Spleen (tissue), 11 donors: ENCODE measurements around the gene TMEM63C. TPM values are rescaled to one million over a fixed set of nuclear protein-coding genes. Genes with fewer than 3 reads are reported as not detected.

ENCODE experiments used
- DNase-seq: peaks from one replicate; pipeline ENCODE4 v3.0.0-alpha.2; 2020
- H3K27ac ChIP-seq, 8 donors: fragments of 200-600 bp; sonication (generic) in 7 of 8; 1 replicate in 4 of 8; 2 replicates in 4 of 8; pipeline versions ENCODE4 v1.5.0 to v1.8.0; 2016 to 2021; ENCODE audit warnings: inconsistent platforms in 4 of 8, mild to moderate bottlenecking in 4 of 8, moderate library complexity in 1 of 8
- H3K27me3 ChIP-seq, 7 donors: fragments of 200-600 bp; sonication (generic) in 6 of 7; replicated peaks in 1 of 7; 1 replicate in 4 of 7; 2 replicates in 3 of 7; pipeline versions ENCODE4 v1.5.0 to v1.8.0; 2016 to 2021; ENCODE audit warnings: inconsistent platforms in 3 of 7, mild to moderate bottlenecking in 1 of 7
- H3K36me3 ChIP-seq, 6 donors: fragments of 200-600 bp; sonication (generic) in 5 of 6; 1 replicate in 4 of 6; 2 replicates in 2 of 6; pipeline versions ENCODE4 v1.5.0 to v1.8.0; 2016 to 2021; ENCODE audit warnings: inconsistent platforms in 2 of 6
- H3K4me1 ChIP-seq, 6 donors: fragments of 200-600 bp; sonication (generic) in 5 of 6; 1 replicate in 3 of 6; 2 replicates in 3 of 6; pipeline versions ENCODE4 v1.5.0 to v1.8.0; 2016 to 2021; ENCODE audit warnings: inconsistent platforms in 3 of 6
- H3K4me3 ChIP-seq, 8 donors: fragments of 200-600 bp; sonication (generic) in 7 of 8; 1 replicate in 4 of 8; 2 replicates in 4 of 8; pipeline versions ENCODE4 v1.5.0 to v1.8.0; 2016 to 2021; ENCODE audit warnings: inconsistent platforms in 4 of 8, mild to moderate bottlenecking in 4 of 8, moderate library complexity in 2 of 8
- H3K9me3 ChIP-seq, 8 donors: fragments of 200-600 bp; sonication (generic) in 7 of 8; 1 replicate in 4 of 8; 2 replicates in 4 of 8; pipeline versions ENCODE4 v1.5.0 to v1.8.0; 2016 to 2021; ENCODE audit warnings: inconsistent platforms in 4 of 8
- POLR2A ChIP-seq, 3 donors: fragments of 450-650 bp; IDR thresholded peaks; one replicate each; pipeline ENCODE4 v1.5.1; 2017; ENCODE audit warnings: antibody characterized with exemption in 3 of 3, mild to moderate bottlenecking in 1 of 3
- POLR2AphosphoS5 ChIP-seq, 3 donors: sonication (generic); formaldehyde crosslinking; IDR thresholded peaks; one replicate each; pipeline ENCODE4 v1.5.1; 2017; ENCODE audit warnings: antibody characterized with exemption in 3 of 3
- WGBS, 5 donors: extraction: QIAGEN DNeasy Blood & Tissue Kit in 3 of 5; methylation state at CpG; one replicate each; pipeline versions ENCODE4 v1.1.5 to v1.1.7; 2013 to 2018; 5-methylcytosine and 5-hydroxymethylcytosine counted together
- intact Hi-C: fragments of 100-400 bp; cut with DNase I; formaldehyde crosslinking; loops from one replicate; pipeline ENCODE4 v1.15.0; 2023; ENCODE audit warnings: low total_unique reads
- polyA plus RNA-seq, 3 donors: library from polyadenylated mRNA; stranded (reverse); fragments of 200-250 nt; gene quantifications; one replicate each; pipeline ENCODE4 v1.2.1, GENCODE V29; 2013
- total RNA-seq, 7 donors: library from RNA; depleted of rRNA in 3 of 7; stranded (reverse); fragments of >200 nt in 3 of 7; fragmentation: NEBNext Ultra II Directional in 4 of 7; extraction: Animal tissue kit (Norgen Biotek cat#: 25700) in 4 of 7; gene quantifications; one replicate each; pipeline versions ENCODE4 v1.1.0 to v1.2.1, GENCODE V29; 2016 to 2021
- TF ChIP-seq, protein P1 (sequence below), 11 experiments: fragments of 200-600 bp in 7 of 11; fragments of 450-650 bp in 4 of 11; sonication (generic) in 4 of 11; IDR thresholded peaks in 8 of 11; conservative IDR thresholded peaks in 3 of 11; 1 replicate in 7 of 11; 2 replicates in 4 of 11; pipeline versions ENCODE4 v1.4.0 to v1.8.0; 2016 to 2021; ENCODE audit warnings: antibody characterized with exemption in 11 of 11, inconsistent platforms in 4 of 11, mild to moderate bottlenecking in 1 of 11
- donor health status: healthy with polysubstance abuse.
- donor health status: DM: no; HTN: no; CAD: no; lungs with moderate emphysema.
- donor health status: DM: no; HTN: no; CAD: no.
- donor health status: Bipolar disorder and iron deficiency.
- donor health status: healthy.
- donor health status: DM: no; HTN: no; CAD: no.
- donor health status: DM: yes; HTN: yes; CAD: no.

TMEM63C gene
- total and polyA plus RNA-seq, 10 donors = 0.20 to 13.4 (median 7.1) TPM

DNA sequence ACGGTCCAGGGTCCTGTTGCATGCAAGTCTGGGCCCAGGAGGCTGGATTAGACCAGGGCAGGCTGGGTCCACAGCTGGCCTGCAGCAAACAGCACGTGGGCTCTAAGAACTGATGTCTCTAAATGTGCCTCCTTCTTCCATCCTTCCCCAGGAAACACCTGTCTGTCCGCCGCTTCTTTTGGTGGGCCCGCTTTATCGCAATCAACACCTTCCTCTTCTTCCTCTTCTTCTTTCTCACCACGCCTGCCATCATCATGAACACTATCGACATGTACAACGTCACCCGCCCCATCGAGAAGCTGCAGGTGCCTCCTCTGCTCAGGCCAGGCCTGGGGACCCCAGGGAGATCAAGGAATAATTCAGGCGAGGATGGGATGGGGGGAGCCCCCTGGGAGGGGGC lies 61.2 kb downstream of the TMEM63C start:
- DNase-seq = no peak
- H3K36me3 ChIP-seq = no peaks in the 10 kb centered on the region
- H3K9me3 ChIP-seq = no peaks in the 10 kb centered on the region
- TF ChIP-seq POLR2AphosphoS5 (IDR thresholded peaks at IDR 0.05) = peak in 1 of 3 donors; percentile 11
- no peak for TF ChIP-seq POLR2A (IDR thresholded peaks at IDR 0.05)
- peak overlapping the region in 1 of 8 donors; percentile 27 for H3K27ac ChIP-seq
- no peaks in the 10 kb centered on the region for H3K27me3 ChIP-seq
- H3K4me1 ChIP-seq = peaks cover 0 to 24% (median 7%) of the 10 kb centered on the region in 6 donors
- H3K4me3 ChIP-seq = no peak overlapping the region
- intact Hi-C loops = no loop called here
- 24 to 50% (median 33%) methylated on average over 12 of the region's 12 CpGs for WGBS, 5 donors

DNA sequence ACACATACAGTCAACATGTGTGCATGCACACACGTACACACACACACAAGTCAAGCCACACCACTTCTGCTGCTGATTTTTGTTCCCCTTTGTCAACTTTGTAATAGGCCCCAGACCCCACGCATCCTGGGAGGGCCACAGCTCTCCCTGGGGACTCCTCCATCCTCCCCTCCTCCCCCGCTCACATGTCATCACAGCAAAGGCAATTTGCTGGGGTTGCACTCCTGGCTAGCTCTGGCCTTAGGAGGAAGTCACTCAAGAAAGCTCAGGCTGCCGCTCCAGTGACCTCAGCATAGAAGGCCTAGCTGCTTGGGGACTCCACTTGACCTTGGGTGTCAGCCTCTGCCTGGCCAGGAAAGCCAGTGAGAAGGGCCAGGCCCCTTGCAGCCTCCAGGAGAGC lies 62.3 kb downstream of the TMEM63C start:
- H3K36me3 ChIP-seq = no peaks in the 10 kb centered on the region
- peak overlapping the region in 4 of 8 donors; percentile 18 to 43 (median 28) for H3K27ac ChIP-seq
- DNase-seq = peak; percentile 85
- no peaks in the 10 kb centered on the region for H3K9me3 ChIP-seq
- no peak overlapping the region for H3K4me3 ChIP-seq
- 33 to 51% (median 44%) methylated on average over 3 to 4 of the region's 4 CpGs for WGBS, 5 donors
- H3K27me3 ChIP-seq = no peaks in the 10 kb centered on the region
- peaks cover 0 to 24% (median 7%) of the 10 kb centered on the region in 6 donors for H3K4me1 ChIP-seq
- intact Hi-C loops = no loop called here
- TF ChIP-seq POLR2A (IDR thresholded peaks at IDR 0.05) (no peak), POLR2AphosphoS5 (IDR thresholded peaks at IDR 0.05) (peak; percentile 20 to 53 (median 38))

DNA sequence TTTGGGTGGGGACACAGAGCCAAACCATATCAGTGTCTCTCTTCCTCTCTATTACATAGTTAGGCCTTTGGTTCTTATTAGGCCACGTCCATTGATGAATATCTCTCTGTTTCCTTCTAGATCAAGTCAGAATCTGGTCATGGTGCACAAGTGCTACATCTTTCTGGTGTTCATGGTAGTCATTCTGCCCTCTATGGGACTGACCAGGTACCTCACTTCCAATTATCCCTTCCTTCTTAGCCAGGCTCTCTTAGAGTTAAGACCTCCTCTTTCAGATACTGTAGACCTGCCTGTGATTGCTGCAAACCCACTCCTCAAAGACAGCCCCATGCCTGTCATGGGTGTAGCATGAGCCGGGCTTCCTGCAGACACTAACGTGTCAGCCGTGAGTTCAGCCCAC lies 64.2 kb downstream of the TMEM63C start:
- 80 to 92% (median 85%) methylated on average over 4 of the region's 4 CpGs for WGBS, 5 donors
- no peaks in the 10 kb centered on the region for H3K27me3 ChIP-seq
- H3K9me3 ChIP-seq = no peaks in the 10 kb centered on the region
- DNase-seq = no peak
- intact Hi-C loops = no loop called here
- H3K36me3 ChIP-seq = no peaks in the 10 kb centered on the region
- H3K4me1 ChIP-seq = peaks cover 0 to 24% (median 7%) of the 10 kb centered on the region in 6 donors
- no peak for TF ChIP-seq POLR2AphosphoS5 (IDR thresholded peaks at IDR 0.05)
- TF ChIP-seq, protein P1, sequence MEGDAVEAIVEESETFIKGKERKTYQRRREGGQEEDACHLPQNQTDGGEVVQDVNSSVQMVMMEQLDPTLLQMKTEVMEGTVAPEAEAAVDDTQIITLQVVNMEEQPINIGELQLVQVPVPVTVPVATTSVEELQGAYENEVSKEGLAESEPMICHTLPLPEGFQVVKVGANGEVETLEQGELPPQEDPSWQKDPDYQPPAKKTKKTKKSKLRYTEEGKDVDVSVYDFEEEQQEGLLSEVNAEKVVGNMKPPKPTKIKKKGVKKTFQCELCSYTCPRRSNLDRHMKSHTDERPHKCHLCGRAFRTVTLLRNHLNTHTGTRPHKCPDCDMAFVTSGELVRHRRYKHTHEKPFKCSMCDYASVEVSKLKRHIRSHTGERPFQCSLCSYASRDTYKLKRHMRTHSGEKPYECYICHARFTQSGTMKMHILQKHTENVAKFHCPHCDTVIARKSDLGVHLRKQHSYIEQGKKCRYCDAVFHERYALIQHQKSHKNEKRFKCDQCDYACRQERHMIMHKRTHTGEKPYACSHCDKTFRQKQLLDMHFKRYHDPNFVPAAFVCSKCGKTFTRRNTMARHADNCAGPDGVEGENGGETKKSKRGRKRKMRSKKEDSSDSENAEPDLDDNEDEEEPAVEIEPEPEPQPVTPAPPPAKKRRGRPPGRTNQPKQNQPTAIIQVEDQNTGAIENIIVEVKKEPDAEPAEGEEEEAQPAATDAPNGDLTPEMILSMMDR (IDR thresholded peaks at IDR 0.05 in 8 of 11, conservative IDR thresholded peaks at IDR 0.05 in 3 of 11) = no peak
- no peak for TF ChIP-seq POLR2A (IDR thresholded peaks at IDR 0.05)
- no peak overlapping the region for H3K27ac ChIP-seq
- no peak overlapping the region for H3K4me3 ChIP-seq

DNA sequence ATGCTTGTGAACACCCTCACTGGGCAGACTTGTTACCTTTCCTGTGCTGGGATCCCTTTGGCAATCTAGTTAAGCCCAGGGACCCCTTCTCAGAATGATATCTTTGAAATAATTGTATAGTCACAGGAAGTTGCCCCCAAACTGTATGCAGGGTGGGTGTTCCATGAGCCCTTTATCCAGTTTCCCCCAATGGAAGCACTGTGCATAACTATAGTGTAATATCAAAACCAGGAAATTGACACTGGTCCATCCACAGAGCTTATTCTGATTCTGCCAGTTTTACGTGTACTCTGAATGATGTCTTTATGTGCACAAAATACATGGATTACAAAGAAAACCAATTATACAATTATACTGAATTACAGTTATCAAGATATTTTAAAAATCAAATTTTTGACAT lies 65.2 kb downstream of the TMEM63C start:
- Histone ChIP-seq H3K4me1 (peaks cover 0 to 24% (median 7%) of the 10 kb centered on the region in 6 donors), H3K4me3 (no peak overlapping the region), H3K27me3 (no peaks in the 10 kb centered on the region), H3K36me3 (no peaks in the 10 kb centered on the region), H3K27ac (no peak overlapping the region), H3K9me3 (no peaks in the 10 kb centered on the region)
- no peak for DNase-seq
- 86 to 100% (median 97%) methylated on average over 1 of the region's 1 CpG for WGBS, 5 donors
- intact Hi-C loops = no loop called here
- no peak for TF ChIP-seq POLR2A (IDR thresholded peaks at IDR 0.05)
- TF ChIP-seq, protein P1 (IDR thresholded peaks at IDR 0.05 in 8 of 11, conservative IDR thresholded peaks at IDR 0.05 in 3 of 11) = no peak

DNA sequence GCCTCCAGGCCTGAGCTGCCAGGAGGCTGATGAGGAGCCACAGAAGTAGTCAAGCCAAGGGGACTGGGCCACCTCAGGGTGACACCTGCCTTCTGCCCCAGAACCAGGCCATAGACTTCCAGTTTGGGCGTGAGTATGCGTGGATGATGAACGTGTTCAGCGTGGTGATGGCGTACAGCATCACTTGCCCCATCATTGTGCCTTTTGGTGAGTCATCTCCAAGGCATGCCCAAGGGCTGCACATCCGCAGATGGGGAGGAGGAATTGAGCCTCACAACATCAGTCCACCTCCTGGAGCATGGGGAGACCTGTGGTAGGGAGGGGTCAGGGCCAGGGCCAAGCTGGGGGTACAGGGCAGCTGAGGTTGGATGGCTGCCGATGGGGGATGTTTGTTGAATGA lies 67.1 kb downstream of the TMEM63C start:
- H3K27me3 ChIP-seq = peaks cover 0 to 2% (median 0%) of the 10 kb centered on the region in 7 donors
- H3K9me3 ChIP-seq = no peaks in the 10 kb centered on the region
- peaks cover 0 to 10% (median 4%) of the 10 kb centered on the region in 6 donors for H3K4me1 ChIP-seq
- no peak for DNase-seq
- no peak for TF ChIP-seq POLR2AphosphoS5 (IDR thresholded peaks at IDR 0.05)
- TF ChIP-seq, protein P1 (IDR thresholded peaks at IDR 0.05 in 8 of 11, conservative IDR thresholded peaks at IDR 0.05 in 3 of 11) = no peak
- TF ChIP-seq POLR2A (IDR thresholded peaks at IDR 0.05) = no peak
- intact Hi-C loops = no loop called here
- H3K36me3 ChIP-seq = no peaks in the 10 kb centered on the region
- H3K27ac ChIP-seq = no peak overlapping the region
- H3K4me3 ChIP-seq = no peak overlapping the region
- WGBS, 5 donors = 92 to 97% (median 95%) methylated on average over 7 of the region's 7 CpGs
